ENCODE measurements around the gene CFH.
"Not testable (repeated sequence)": the region's sequence is repeated elsewhere in the genome, so short reads cannot be mapped to it uniquely, and the experiment has no call there.

Gene CFH

GRCh38 chr1:196669693-196670092, 17.9 kb downstream of the CFH start:
- no peak for DNase-seq

GRCh38 chr1:196674908-196675307, 23.1 kb downstream of the CFH start:
- no peak for DNase-seq

GRCh38 chr1:196677781-196678509, 26.1 kb downstream of the CFH start:
- DNase-seq, result no peak

- DNase-seq, result no peak
Observed at GRCh38 chr1:196678510-196678884, 26.7 kb downstream of the CFH start.

- DNase-seq, result no peak
Observed at GRCh38 chr1:196680107-196680506, 28.3 kb downstream of the CFH start.

GRCh38 chr1:196684476-196684875, 32.6 kb downstream of the CFH start:
- DNase-seq, result no peak

GRCh38 chr1:196685506-196685905, 33.7 kb downstream of the CFH start:
- no peak for DNase-seq

- DNase-seq, result no peak
Observed at GRCh38 chr1:196689001-196689400, 37.2 kb downstream of the CFH start.

- DNase-seq, result no peak
Observed at GRCh38 chr1:196690582-196690981, 38.7 kb downstream of the CFH start.

- no peak for DNase-seq
Observed at GRCh38 chr1:196698993-196699392, 47.1 kb downstream of the CFH start.

GRCh38 chr1:196701144-196701543, 49.3 kb downstream of the CFH start:
- DNase-seq, result no peak

- not testable (repeated sequence) for DNase-seq
Observed at GRCh38 chr1:196709892-196710291, 58.0 kb downstream of the CFH start.

GRCh38 chr1:196717868-196718267, 66.0 kb downstream of the CFH start:
- no peak for DNase-seq

- DNase-seq, result peak; percentile 43
Observed at GRCh38 chr1:196723325-196724185, 71.7 kb downstream of the CFH start.

GRCh38 chr1:196732526-196732925, 80.7 kb downstream of the CFH start:
- DNase-seq, result no peak

GRCh38 chr1:196733091-196733970, 81.5 kb downstream of the CFH start:
- DNase-seq, result no peak

- no peak for DNase-seq
Observed at GRCh38 chr1:196734006-196734405, 82.2 kb downstream of the CFH start.

GRCh38 chr1:196734460-196734859, 82.6 kb downstream of the CFH start:
- DNase-seq, result no peak

GRCh38 chr1:196738730-196739129, 86.9 kb downstream of the CFH start:
- DNase-seq, result no peak

GRCh38 chr1:196743244-196743643, 91.4 kb downstream of the CFH start:
- DNase-seq, result peak; percentile 57

GRCh38 chr1:196765019-196765740, 113.3 kb downstream of the CFH start:
- not testable (repeated sequence) for DNase-seq

GRCh38 chr1:196769823-196770222, 118.0 kb downstream of the CFH start:
- not testable (repeated sequence) for DNase-seq

- DNase-seq, result no peak
Observed at GRCh38 chr1:196773713-196774112, 121.9 kb downstream of the CFH start.

Measured in NCI-H1694 (cell line).